K562 (cell line): ENCODE data around the gene ZDHHC22.

ENCODE experiments used
- CTCF ChIP-seq, 3 experiments: IDR thresholded peaks in 2 of 3; conservative IDR thresholded peaks in 1 of 3; 2 replicates each; pipeline ENCODE4 v1.5.1; 2011 to 2012; ENCODE audit warnings: low read length in 3 of 3, mild to moderate bottlenecking in 3 of 3, control low read depth in 2 of 3, improper control_type of control experiment in 1 of 3, inconsistent platforms in 1 of 3, low read depth in 1 of 3, mixed read lengths in 1 of 3, moderate library complexity in 1 of 3; ENCODE audit not compliant: insufficient read depth in 2 of 3
- FOS ChIP-seq: IDR thresholded peaks from 3 replicates; pipeline ENCODE4 v1.6.1; 2011; ENCODE audit not compliant: insufficient read length; ENCODE audit errors: extremely low read depth
- FOXA1 ChIP-seq: fragments of 450-650 bp; IDR thresholded peaks from 2 replicates; pipeline ENCODE4 v1.6.1; 2016; ENCODE audit warnings: mild to moderate bottlenecking, borderline replicate concordance
- KDM1A ChIP-seq, 2 experiments: fragments of 450-650 bp; IDR thresholded peaks; 2 replicates each; pipeline ENCODE4 v1.6.1; 2016; ENCODE audit warnings: mild to moderate bottlenecking in 2 of 2
- LEF1 ChIP-seq: fragments of 450-650 bp; IDR thresholded peaks from 2 replicates; pipeline ENCODE4 v1.6.1; 2016; ENCODE audit warnings: mild to moderate bottlenecking
- MXI1 ChIP-seq: IDR thresholded peaks from 2 replicates; pipeline ENCODE4 v1.6.1; 2011; ENCODE audit warnings: low read depth, mild to moderate bottlenecking, improper control_type of control experiment, low read length
- PCBP2 ChIP-seq: fragments of 200-400 bp; formaldehyde crosslinking; IDR thresholded peaks from 2 replicates; pipeline ENCODE4 v1.6.1; 2018; ENCODE audit warnings: low read length, low read depth, mild to moderate bottlenecking, moderate library complexity; ENCODE audit not compliant: poor library complexity, severe bottlenecking
- POLR2A ChIP-seq: fragments of 450-650 bp; conservative IDR thresholded peaks from 2 replicates; pipeline ENCODE4 v1.6.1; 2016
- POLR2AphosphoS5 ChIP-seq: IDR thresholded peaks from 2 replicates; pipeline ENCODE4 v1.6.1; 2011; ENCODE audit warnings: mild to moderate bottlenecking, low read depth, low read length, moderate library complexity; ENCODE audit not compliant: control insufficient read depth, insufficient read depth
- TF ChIP-seq, protein P1 (sequence below), 2 experiments: IDR thresholded peaks in 1 of 2; conservative IDR thresholded peaks in 1 of 2; 2 replicates each; pipeline ENCODE4 v1.6.1; 2016; ENCODE audit warnings: low read depth in 2 of 2, mild to moderate bottlenecking in 1 of 2, missing compliant biosample characterization in 1 of 2, missing genetic modification characterization in 1 of 2, moderate library complexity in 1 of 2
- TF ChIP-seq, protein P2 (sequence below): sonication (generic); formaldehyde crosslinking; IDR thresholded peaks from 2 replicates; pipeline ENCODE4 v1.8.1; 2023; ENCODE audit warnings: missing genetic modification reagents, mild to moderate bottlenecking, borderline replicate concordance

DNA sequence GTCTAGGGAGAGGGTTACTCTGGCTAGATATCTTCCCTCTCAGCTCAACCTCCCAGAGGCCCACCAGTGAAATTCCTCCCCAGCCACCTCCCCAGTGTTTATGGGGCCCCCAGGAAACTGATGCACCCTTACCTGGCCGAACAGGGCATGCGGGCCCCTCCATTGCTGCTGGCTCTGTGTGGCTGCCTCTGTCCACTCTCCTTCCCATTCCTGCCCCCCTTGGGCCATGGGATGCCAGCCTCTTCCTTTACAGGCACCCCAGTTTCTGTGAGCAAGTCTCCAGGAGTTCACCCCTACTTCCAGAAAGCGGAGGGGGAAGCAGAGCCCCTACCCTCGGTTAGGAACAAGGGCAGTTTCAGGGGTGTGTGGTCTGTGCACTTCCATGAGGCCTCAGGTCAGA, 19.4 kb upstream of the ZDHHC22 start:
- no peak for TF ChIP-seq KDM1A (IDR thresholded peaks at IDR 0.05)
- TF ChIP-seq, protein P1, sequence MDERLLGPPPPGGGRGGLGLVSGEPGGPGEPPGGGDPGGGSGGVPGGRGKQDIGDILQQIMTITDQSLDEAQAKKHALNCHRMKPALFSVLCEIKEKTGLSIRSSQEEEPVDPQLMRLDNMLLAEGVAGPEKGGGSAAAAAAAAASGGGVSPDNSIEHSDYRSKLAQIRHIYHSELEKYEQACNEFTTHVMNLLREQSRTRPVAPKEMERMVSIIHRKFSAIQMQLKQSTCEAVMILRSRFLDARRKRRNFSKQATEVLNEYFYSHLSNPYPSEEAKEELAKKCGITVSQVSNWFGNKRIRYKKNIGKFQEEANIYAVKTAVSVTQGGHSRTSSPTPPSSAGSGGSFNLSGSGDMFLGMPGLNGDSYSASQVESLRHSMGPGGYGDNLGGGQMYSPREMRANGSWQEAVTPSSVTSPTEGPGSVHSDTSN (CRISPR knock-in tag; IDR thresholded peaks at IDR 0.05; ENCODE audit: low read depth): no peak
- TF ChIP-seq, protein P1 (tag; conservative IDR thresholded peaks at IDR 0.05; ENCODE audit: low read depth): no peak
- no peak for TF ChIP-seq CTCF (IDR thresholded peaks at IDR 0.05 in 2 of 3, conservative IDR thresholded peaks at IDR 0.05 in 1 of 3; ENCODE audit: insufficient read depth in 2 of 3, low read depth in 1 of 3, low read length in 3 of 3)
- TF ChIP-seq, protein P2, sequence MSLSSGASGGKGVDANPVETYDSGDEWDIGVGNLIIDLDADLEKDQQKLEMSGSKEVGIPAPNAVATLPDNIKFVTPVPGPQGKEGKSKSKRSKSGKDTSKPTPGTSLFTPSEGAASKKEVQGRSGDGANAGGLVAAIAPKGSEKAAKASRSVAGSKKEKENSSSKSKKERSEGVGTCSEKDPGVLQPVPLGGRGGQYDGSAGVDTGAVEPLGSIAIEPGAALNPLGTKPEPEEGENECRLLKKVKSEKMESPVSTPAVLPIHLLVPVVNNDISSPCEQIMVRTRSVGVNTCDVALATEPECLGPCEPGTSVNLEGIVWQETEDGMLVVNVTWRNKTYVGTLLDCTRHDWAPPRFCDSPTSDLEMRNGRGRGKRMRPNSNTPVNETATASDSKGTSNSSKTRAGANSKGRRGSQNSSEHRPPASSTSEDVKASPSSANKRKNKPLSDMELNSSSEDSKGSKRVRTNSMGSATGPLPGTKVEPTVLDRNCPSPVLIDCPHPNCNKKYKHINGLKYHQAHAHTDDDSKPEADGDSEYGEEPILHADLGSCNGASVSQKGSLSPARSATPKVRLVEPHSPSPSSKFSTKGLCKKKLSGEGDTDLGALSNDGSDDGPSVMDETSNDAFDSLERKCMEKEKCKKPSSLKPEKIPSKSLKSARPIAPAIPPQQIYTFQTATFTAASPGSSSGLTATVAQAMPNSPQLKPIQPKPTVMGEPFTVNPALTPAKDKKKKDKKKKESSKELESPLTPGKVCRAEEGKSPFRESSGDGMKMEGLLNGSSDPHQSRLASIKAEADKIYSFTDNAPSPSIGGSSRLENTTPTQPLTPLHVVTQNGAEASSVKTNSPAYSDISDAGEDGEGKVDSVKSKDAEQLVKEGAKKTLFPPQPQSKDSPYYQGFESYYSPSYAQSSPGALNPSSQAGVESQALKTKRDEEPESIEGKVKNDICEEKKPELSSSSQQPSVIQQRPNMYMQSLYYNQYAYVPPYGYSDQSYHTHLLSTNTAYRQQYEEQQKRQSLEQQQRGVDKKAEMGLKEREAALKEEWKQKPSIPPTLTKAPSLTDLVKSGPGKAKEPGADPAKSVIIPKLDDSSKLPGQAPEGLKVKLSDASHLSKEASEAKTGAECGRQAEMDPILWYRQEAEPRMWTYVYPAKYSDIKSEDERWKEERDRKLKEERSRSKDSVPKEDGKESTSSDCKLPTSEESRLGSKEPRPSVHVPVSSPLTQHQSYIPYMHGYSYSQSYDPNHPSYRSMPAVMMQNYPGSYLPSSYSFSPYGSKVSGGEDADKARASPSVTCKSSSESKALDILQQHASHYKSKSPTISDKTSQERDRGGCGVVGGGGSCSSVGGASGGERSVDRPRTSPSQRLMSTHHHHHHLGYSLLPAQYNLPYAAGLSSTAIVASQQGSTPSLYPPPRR (CRISPR knock-in tag): no peak
- TF ChIP-seq POLR2A: no peak
- no peak for TF ChIP-seq LEF1
- TF ChIP-seq MXI1: no peak
- no peak for TF ChIP-seq FOS
- TF ChIP-seq PCBP2: no peak
- no peak for TF ChIP-seq FOXA1
- no peak for TF ChIP-seq POLR2AphosphoS5
